CD4-positive, alpha-beta T cell treated with Interleukin-6 at 100 ng/mL for 8 hours (primary cell): ENCODE results near the gene NPY.

Experiments
- DNase-seq: peaks from one replicate; pipeline ENCODE4 v3.0.0-alpha.2; 2020; ENCODE audit warnings: mixed read lengths, low spot score

Gene NPY

GRCh38 chr7:24316340-24316739 is 32.4 kb downstream of the NPY start:
- no peak for DNase-seq

GRCh38 chr7:24318326-24318725 is 34.3 kb downstream of the NPY start:
- no peak for DNase-seq

- no peak for DNase-seq
Observed at GRCh38 chr7:24319209-24319608, 35.2 kb downstream of the NPY start.

- DNase-seq, result no peak
Observed at GRCh38 chr7:24323961-24324480, 40.0 kb downstream of the NPY start.

- DNase-seq, result no peak
Observed at GRCh38 chr7:24325708-24326107, 41.7 kb downstream of the NPY start.

GRCh38 chr7:24328050-24328449 is 44.1 kb downstream of the NPY start:
- no peak for DNase-seq

GRCh38 chr7:24328894-24329293 is 44.9 kb downstream of the NPY start:
- no peak for DNase-seq

- DNase-seq, result no peak
Observed at GRCh38 chr7:24334012-24334411, 50.0 kb downstream of the NPY start.

- no peak for DNase-seq
Observed at GRCh38 chr7:24334627-24335026, 50.6 kb downstream of the NPY start.

GRCh38 chr7:24336461-24336860 is 52.5 kb downstream of the NPY start:
- DNase-seq, result no peak

- DNase-seq, result no peak
Observed at GRCh38 chr7:24337180-24337579, 53.2 kb downstream of the NPY start.

GRCh38 chr7:24339575-24339974 is 55.6 kb downstream of the NPY start:
- no peak for DNase-seq

- DNase-seq, result no peak
Observed at GRCh38 chr7:24340727-24341126, 56.7 kb downstream of the NPY start.
